ENCODE measurements around the gene VPS26C.

Gene VPS26C

DNA sequence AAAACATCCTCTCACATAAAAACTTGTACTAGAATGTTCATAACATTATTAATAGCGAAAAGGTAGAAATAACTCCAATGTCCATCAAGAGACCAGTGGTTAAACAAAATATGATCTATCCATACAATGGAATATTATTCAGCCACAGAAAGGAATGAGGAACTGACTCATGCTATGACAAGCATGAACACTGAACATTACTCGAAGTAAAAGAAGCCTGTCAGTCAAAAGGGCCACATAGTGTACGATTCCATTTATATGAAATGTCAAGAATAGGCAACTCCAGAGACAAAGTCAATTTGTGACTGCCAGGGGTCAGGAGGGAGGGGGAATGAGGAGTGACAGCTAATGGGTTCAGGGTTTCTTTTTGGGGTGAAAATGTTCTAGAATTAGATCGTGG is 2.3 kb downstream of the VPS26C start:
- DNase-seq (ENCODE audit: low read depth), result no peak

DNA sequence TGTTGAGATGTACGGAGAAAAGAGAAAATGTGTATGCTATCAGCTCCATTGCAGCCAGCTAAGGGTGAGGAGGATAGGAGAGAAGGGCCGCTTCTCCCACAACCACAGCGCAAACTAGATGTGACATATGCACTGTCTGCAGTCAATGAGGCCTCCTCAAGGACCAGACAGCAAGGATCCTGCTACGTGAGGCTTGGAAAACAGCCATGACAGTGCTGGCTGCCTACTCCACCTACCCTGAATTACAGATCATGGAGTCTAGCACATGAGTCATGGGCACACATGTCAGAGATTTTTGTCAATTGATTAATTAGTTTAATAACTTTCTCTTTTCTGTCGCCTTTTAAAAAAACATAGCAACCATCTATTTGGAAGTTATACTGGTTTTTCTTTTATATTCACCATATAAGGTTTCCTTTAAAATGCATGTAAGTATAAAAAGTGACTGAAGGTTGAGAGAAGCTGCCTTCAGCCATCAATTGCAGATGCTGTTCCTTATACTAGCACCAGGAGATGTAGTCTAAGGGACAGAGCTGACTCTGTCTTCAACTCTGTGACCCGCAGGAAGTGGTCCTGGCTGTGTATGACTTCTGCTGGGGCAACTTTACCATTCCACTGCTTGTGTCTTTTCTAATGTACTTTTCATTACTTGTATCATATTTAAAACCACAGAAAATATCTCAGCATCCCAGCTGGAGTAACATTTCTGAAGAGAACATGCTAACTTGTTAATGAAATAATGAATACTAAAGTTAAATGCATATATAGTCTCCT is 3.1 kb downstream of the VPS26C start:
- DNase-seq (ENCODE audit: low read depth), result no peak

DNA sequence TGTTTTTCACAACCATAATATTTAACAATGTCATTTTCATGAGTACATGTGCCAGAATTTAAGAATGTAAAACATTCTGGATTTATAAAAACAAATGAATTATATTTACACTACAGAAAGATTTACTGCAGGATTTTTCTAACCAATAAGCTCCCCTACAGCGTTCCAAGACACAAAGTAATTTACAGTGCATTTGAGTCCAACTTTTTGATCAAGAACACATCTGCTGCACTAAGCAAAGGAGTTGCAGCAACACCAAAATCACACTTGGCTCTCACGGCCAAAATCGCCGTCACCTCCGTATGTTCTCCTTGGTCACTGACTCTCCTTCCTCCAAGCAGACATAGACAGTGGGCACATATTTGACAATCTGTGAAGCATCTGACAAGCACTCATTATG is 7.7 kb downstream of the VPS26C start:
- DNase-seq (ENCODE audit: low read depth), result no peak

DNA sequence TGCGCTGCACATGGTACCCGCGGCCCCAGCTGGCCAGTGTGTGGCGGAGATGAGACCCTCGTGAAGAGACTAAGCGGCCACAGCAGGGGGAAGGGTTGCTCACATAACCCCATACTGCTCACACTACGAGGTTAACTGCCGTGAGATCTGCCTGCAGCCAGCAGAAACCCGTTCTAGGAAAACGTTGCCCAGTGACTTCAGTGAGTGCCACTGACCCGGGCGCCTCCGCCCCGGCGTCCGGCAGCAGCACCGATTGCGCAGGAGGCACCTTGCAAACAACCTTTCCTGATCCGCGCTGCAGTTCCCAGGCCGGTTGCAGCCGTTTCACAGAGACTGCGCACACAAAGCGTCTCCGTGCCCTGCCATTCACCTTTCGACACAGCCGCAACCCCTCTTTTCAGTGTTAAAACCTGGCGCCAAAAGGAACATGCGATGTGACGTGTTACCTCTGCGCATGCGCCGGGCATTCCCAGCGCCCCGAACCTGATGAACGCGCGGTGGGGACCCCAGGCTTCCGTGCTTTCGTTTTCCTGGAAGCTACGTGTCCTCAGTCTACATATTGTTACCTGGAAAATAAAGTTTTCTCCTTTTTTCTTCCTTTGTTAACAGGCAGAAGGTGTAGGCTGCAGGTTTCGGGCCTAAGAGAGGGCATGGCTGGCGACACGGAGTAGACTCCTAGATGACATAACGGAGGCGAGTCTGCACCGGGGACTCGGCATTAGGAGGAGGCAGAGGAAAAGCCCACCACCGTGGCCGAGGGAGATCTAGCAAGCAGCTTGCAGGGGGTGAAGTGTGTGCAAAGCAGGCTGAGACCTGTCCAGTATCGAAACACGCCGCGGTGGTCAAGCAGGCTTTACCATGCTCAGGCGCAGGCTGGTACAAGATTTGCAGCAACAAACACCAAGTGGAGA is 8.9 kb downstream of the VPS26C start:
- peak; percentile 68 for DNase-seq (ENCODE audit: low read depth)

GRCh38 chr21:37257511-37257966 is 9.6 kb downstream of the VPS26C start:
- no peak for DNase-seq (ENCODE audit: low read depth)

DNA sequence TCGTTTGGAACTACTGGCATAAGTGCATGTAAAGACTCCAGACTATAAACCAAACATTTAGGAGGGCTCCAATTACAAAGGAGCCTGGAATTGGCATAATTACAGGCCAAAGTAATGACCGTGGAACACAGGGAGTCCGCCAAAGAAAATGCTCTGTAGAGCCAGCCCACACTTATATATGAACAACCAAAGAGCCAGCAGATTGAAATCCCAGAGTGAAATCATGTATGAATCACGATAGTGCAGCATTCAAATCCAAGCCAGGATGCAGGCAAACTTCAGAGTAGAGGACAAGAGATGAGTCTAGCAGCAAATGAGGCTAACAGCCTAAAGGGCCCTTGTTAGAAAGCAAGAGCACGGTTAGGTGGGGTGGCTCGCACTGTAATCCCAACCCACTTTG is 13.1 kb downstream of the VPS26C start:
- DNase-seq (ENCODE audit: low read depth), result no peak

- no peak for DNase-seq (ENCODE audit: low read depth)
These were observed 15.9 kb downstream of the VPS26C start for GRCh38 chr21:37251294-37251634.

DNA sequence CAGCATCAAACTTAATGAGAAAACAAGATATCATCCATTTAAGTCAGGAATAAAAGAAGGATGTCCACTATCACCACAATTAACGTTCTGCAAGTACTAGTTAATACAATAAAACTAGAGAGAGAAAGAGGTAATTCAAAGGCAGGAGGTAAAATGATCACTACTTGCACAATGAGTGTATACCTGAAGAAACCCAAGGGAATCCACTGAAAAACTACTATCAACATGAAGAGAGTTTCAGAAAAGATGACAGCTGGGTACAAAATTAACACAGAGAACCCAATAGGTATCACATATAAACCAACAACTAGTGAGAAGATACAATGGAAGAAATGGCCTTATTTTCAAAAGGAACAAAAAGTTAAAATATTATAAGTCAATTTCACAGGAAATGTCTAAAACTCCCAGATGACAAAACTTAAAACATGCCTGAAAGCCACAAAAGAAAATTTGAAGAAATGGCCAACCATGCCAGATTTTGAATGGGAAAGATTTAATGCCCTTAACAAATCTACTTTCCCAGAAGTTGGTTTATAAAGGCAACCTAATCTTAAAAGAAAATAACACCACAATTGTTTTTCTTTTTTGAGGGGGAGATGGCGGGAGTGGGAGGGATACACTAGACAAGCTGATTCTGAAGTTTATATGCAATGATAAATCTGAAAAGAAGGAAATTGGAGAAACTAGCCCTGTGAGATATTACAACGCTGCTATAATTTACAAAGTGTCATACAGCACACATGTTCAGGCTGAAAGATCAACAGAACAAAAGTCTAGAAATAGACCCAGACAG is 17.8 kb downstream of the VPS26C start:
- no peak for DNase-seq (ENCODE audit: low read depth)

GRCh38 chr21:37248298-37248697 is 18.8 kb downstream of the VPS26C start:
- no peak for DNase-seq (ENCODE audit: low read depth)

- DNase-seq (ENCODE audit: low read depth), result no peak
These were observed 22.0 kb downstream of the VPS26C start for GRCh38 chr21:37245151-37245550.

GRCh38 chr21:37244501-37245095 is 22.5 kb downstream of the VPS26C start:
- no peak for DNase-seq (ENCODE audit: low read depth)

DNA sequence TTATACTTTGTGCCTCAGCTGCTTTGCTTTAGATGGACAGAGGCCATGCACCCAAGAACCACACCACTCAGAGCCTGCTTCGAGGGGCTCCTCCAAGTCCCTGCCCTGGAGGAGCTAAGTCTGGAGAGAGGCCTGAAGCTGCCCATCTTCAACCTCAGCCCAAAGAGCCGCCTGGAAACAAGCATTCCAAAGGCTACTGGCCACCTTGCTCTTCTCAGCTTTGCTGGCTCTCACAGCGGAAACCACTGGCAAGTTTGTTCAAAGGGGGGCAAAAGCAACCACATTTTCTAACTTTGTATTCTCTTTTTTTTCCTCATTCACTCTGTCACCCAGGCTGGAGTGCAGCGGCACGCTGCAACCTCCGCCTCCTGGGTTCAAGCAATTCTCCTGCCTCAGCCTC is 23.2 kb downstream of the VPS26C start:
- DNase-seq (ENCODE audit: low read depth), result no peak

DNA sequence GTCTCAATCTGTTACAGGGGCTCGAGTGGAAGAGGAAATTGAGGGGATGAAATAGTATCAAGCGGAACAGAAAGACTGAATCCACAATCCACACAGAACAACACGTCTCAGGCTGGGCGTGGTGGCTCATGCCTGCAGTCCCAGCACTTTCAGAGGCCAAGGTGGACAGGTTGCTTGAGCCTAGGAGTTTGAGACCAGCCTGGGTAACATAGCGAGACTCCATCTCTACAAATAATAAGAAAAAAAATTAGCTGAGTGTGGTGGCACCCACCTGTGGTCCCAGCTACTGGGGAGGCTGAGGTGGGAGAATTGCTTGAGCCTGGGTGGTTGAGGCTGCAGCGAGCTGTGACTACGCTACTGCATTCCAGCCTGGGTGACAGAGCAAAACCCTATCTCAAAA is 25.7 kb downstream of the VPS26C start:
- no peak for DNase-seq (ENCODE audit: low read depth)

DNA sequence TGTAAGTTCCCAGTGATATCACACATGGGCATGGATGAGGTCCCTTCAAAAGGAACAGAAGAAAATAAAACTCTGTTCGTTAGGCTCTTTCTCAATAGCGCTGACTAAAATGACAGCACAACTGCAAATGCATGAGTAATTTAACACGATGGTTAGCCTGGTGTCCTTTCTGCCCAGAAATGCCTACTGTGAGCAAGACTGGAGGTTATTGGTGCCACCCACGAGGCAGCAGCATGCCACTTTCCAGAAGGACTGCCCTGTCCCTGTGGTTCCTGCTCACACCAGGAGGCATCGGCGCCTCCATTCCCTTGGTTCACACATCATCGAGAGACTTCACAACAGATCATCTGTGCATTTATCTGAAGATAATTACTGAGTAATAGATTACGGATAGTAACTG is 26.2 kb downstream of the VPS26C start:
- no peak for DNase-seq (ENCODE audit: low read depth)

- DNase-seq (ENCODE audit: low read depth), result no peak
These were observed 29.4 kb downstream of the VPS26C start for GRCh38 chr21:37237764-37238163.

GRCh38 chr21:37237346-37237745 is 29.8 kb downstream of the VPS26C start:
- DNase-seq (ENCODE audit: low read depth), result no peak

DNA sequence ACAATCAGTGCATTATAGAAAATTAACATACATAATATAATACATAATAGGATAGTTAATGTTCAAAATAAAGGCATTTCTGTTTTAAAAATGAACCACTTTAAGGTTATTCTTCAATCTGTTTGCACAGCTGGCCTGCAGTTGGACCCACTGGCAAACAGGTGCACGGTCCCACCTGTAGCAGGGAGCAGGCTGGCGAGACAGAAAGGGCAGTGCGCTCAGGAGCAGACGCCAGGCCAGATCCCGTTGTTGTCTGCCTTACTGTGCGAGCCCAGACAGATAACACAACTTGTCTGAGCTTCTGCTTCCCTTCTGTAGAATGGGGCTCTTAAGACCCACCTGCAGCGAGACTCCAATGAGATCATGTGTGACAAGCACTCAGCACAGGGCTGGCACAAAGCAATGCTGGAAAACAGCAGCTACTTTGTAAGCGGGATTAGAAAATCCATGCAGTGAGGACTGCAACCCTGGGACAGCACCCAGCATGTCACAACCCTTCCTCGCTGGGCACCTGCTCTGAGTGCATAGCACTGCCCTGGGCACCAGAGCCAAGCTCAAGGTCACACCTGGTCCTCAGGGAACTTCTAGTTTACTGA is 33.5 kb downstream of the VPS26C start:
- no peak for DNase-seq (ENCODE audit: low read depth)

DNA sequence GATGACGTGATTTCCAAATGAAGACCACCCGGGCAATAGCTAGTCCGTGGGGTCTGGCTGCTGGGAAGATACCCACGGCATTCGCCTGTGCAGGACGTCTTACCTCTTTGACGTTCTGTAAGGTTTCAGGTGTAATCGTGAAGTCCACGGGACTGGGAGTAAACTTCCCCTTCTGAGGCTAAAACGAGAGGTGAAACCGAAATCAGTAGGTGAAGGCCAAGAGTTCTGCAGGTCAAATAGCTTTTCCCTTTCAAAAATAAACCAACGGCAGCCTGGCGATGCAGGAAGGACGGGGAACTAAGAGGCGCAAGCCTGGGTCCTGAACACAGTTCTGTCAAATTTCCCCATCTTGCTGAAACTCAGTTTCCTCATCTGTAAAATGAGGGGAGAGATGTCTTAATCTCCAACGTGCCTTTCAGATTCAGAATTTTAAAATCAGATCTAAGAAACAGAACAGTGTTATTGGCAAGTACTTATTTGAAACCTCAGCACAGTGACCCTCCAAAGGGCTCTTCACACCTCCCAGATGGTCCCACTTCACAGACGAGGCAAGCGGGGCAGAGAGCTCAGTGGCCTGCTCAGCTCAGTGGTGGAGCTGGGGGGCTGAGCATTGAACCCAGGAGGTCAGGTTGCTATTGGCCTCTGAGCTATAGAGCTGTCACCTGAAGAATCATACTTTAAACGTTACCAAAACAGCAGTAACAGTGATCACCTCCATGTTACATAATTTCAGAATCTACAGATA is 34.7 kb downstream of the VPS26C start:
- no peak for DNase-seq (ENCODE audit: low read depth)

- DNase-seq (ENCODE audit: low read depth), result no peak
These were observed 35.5 kb downstream of the VPS26C start for GRCh38 chr21:37231671-37232070.

DNA sequence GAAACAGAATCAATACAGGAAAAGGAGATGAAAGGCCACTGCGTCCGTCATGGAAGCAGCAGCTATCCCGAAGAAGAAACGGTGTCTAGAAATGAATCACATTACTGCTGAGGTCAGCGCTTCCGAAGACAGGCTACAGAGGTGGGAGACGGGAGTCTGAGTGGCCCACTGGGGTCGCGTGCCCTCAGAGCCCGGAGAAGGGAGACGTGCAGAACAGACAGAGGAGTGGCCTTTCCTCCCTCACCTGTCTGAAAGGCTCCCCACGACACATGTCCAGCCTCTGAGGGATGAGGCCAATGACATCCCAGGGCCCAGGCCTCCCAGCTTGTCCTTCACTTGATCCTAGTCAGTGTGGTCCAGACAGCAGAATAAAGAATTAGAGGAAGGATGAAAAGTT is 35.9 kb downstream of the VPS26C start:
- no peak for DNase-seq (ENCODE audit: low read depth)

DNA sequence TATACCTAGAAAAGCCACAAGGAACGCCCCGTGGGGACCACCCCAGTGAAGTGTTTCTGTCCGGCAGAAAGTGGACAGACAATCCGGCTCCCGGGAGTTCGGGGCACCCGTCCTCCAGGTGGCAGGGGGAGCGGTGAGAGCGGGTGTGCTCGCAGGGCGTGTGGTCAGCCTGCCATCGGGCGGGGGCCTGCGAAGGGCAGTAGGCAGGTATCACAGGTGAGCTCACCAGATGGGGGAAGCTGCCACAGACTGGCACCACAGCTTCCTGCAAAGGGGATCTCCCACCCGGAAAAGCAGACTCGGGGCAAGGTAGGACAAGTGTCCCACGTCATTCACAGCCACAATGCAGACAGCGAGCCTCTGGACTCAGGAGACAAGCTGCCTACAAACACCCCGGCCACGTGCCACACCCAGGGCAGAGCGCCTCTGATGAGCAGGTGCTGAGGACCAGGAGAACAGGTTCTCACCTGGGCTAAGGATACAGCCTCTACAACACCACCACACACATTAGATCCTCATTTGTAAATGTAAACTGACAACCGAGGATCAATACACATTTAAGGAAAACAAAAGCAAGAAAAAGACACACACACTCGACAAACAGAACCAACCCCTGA is 36.4 kb downstream of the VPS26C start:
- no peak for DNase-seq (ENCODE audit: low read depth)
